Measurements from ENCODE around the gene LRPAP1.

GRCh38 chr4:3516061-3516835 is 16.0 kb downstream of the LRPAP1 start:
- TF ChIP-seq, protein P1, sequence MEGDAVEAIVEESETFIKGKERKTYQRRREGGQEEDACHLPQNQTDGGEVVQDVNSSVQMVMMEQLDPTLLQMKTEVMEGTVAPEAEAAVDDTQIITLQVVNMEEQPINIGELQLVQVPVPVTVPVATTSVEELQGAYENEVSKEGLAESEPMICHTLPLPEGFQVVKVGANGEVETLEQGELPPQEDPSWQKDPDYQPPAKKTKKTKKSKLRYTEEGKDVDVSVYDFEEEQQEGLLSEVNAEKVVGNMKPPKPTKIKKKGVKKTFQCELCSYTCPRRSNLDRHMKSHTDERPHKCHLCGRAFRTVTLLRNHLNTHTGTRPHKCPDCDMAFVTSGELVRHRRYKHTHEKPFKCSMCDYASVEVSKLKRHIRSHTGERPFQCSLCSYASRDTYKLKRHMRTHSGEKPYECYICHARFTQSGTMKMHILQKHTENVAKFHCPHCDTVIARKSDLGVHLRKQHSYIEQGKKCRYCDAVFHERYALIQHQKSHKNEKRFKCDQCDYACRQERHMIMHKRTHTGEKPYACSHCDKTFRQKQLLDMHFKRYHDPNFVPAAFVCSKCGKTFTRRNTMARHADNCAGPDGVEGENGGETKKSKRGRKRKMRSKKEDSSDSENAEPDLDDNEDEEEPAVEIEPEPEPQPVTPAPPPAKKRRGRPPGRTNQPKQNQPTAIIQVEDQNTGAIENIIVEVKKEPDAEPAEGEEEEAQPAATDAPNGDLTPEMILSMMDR (IDR thresholded peaks at IDR 0.05; ENCODE audit: extremely low read depth in 1 of 2, insufficient read depth in 1 of 2, low read depth in 1 of 2, low read length in 2 of 2): no peak
- TF ChIP-seq POLR2AphosphoS5 (IDR thresholded peaks at IDR 0.05; ENCODE audit: insufficient read depth, low read depth, low read length): no peak
- no peak for TF ChIP-seq EZH2 (IDR thresholded peaks at IDR 0.05; ENCODE audit: borderline replicate concordance, low read depth, low read length, severe bottlenecking)
- no peak for TF ChIP-seq JUN (IDR thresholded peaks at IDR 0.05; ENCODE audit: borderline replicate concordance, insufficient read depth, insufficient read length, low read depth)
- no peak for TF ChIP-seq POLR2A (IDR thresholded peaks at IDR 0.05; ENCODE audit: low read depth, low read length)
- TF ChIP-seq MYC (IDR thresholded peaks at IDR 0.05; ENCODE audit: low read depth, low read length): no peak
- TF ChIP-seq, protein P2, sequence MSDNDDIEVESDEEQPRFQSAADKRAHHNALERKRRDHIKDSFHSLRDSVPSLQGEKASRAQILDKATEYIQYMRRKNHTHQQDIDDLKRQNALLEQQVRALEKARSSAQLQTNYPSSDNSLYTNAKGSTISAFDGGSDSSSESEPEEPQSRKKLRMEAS (IDR thresholded peaks at IDR 0.05; ENCODE audit: insufficient read depth, insufficient read length): no peak
- no peak for TF ChIP-seq FOS (IDR thresholded peaks at IDR 0.05; ENCODE audit: borderline replicate concordance, insufficient read depth, low read length)
